ENCODE measurements around the gene ECM1.

DNA sequence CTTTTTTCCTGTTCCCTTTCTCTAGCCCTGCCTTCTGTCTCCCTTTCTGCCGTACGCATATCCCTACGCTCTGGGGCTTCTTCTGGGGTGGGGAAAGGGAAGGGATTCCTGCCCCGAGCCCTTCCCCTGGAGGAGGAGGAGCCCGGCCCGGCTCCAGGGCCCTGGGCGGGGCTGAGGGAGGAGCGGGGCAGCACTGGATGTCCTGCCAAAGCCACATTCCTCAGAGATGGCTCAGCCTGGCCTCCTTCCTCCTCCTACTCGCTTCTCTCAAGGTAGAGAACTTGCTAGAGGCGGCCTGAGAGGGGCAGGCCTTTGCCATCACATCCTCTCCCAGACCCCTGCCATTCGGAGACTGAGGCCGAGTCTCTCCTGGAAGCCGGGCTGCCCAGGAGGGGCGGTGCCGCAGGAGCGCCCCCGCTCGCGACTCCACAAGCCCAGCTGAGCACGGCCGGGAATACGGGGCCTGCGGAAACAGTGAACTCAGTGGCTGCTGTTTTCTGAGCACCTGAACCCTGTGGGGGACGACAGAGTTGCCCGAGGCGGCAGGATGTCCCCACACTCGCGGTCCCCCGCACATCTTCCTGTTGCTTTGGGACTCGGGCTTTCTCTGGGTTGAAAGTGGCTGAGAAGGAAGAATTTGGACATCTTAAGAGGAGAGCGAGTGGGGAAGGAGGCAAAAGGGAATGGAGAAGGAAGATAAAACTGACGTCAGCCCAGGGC is 53.5 kb downstream of the ECM1 start:
- TF ChIP-seq, protein P1, sequence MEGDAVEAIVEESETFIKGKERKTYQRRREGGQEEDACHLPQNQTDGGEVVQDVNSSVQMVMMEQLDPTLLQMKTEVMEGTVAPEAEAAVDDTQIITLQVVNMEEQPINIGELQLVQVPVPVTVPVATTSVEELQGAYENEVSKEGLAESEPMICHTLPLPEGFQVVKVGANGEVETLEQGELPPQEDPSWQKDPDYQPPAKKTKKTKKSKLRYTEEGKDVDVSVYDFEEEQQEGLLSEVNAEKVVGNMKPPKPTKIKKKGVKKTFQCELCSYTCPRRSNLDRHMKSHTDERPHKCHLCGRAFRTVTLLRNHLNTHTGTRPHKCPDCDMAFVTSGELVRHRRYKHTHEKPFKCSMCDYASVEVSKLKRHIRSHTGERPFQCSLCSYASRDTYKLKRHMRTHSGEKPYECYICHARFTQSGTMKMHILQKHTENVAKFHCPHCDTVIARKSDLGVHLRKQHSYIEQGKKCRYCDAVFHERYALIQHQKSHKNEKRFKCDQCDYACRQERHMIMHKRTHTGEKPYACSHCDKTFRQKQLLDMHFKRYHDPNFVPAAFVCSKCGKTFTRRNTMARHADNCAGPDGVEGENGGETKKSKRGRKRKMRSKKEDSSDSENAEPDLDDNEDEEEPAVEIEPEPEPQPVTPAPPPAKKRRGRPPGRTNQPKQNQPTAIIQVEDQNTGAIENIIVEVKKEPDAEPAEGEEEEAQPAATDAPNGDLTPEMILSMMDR (IDR thresholded peaks at IDR 0.05; ENCODE audit: low read depth, low read length) = no peak; the same call in 1 of the 2 replicates
- TF ChIP-seq EZH2phosphoT487 (IDR thresholded peaks at IDR 0.05; ENCODE audit: low read depth) = no peak

All from OCI-LY3 (cell line).